Urothelium cell line (cell line): ENCODE data around the gene MARCHF6.
"Not testable (repeated sequence)": the region's sequence is repeated elsewhere in the genome, so short reads cannot be mapped to it uniquely, and the experiment has no call there.

Experiments
- DNase-seq: peaks from one replicate; pipeline ENCODE4 v3.0.0; 2011; ENCODE audit warnings: low spot score, mixed read lengths
- FAIRE-seq: peaks from 2 replicates; lab custom pipeline; 2011; peaks lifted over from hg19 to GRCh38; lab: Jason Lieb, UNC

MARCHF6 gene

DNA sequence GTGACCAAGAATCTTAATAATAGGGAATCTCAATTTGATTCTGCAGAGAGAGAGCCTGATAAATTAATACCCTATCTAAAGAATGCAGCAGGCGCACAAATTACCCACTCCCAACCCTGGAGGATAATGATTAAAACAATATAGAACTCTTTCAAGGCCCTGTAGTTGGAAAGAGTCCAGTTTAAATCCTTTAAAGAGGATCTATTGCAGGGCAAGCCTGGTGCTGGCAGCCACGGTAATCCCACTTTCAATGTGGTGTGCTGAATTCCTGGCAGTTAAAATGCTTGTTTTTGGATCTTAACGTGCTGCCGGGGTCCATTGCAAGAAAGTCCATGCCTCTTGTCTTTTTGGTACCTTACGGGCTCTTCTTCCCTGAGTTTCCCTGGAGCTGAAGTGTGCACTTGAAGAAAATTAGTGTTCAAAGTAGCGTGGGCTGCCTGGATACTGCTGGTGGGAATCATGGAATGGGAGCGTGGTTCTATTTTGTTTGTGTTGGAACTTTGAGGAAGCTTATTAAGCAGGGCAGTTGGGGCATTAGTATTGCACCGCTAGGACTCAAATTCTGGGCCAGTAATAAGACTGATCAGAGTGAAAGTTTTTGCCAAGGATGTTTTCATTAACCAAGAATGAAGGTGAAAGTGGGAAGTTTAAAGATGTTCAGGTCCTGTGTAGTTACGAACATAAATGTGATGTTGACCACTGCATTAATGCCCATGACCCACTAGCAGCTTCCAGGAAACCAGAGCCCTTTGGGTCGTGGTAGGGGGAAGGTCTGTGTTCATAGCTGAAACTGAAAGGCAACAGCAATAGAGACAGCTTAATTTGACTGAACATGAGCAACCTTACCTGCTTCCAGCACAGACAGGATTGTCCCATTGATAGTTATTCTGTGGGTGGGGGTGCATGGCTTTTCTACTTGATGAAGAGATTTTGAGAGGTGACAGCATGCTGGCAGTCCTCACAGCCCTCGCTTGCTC is 20.8 kb downstream of the MARCHF6 start:
- no peak for DNase-seq
- no peak for FAIRE-seq

DNA sequence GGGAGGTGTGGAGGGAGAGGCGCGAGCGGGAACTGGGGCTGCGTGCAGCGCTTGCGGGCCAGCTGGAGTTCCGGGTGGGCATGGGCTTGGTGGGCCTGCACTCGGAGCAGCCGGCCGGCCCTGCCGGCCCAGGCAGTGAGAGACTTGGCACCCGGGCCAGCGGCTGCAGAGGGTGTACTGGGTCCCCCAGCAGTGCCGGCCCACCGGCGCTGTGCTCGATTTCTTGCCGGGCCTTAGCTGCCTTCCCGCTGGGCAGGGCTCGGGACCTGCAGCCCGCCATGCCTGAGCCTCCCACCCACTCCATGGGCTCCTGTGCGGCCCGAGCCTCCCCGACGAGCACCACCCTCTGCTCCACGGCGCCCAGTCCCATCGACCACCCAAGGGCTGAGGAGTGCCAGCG is 21.7 kb downstream of the MARCHF6 start:
- FAIRE-seq, result not testable (repeated sequence)

DNA sequence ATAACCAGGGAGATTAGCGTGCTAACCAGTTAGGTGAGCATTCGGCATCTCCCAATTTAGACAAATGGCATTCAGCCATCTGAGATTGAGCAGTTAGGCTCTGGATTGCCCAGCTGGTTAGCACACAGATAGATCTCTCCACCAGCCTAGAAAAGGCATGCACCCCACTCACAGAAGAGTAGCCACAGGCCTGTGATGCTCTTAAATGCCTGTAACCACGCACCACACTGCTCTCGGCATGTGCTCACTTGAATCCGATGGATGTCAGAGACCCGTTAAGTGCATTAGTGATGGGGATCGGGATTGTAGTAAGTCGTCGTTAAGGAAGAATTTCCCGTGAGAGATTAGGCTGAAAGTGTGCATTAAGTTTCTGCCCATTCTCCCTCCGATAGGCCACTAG is 23.0 kb downstream of the MARCHF6 start:
- DNase-seq (no peak), FAIRE-seq (no peak)

More for the DNA sequence above, 21.7 kb downstream of the MARCHF6 start:
- not testable (repeated sequence) for DNase-seq

DNA sequence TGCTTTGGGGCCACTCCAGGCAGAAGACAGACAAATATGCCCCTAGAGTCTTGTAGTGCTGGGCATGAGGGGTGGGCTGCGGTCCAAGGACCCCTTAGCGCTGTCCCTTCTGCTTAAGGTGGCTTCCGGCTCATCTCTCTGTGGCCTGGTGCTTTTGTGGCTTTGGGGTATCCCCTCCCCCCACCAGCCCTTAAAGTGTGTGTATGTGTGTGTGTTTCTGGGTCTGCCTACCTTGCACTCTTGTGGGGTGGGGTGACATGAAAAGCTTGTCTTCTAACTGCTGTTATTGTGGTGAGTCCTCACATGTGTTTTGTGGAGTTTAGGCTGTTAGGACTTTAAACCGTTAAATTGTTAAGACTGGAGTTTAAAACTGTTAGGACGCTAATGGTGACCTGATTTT is 23.6 kb downstream of the MARCHF6 start:
- FAIRE-seq (no peak), DNase-seq (no peak)

DNA sequence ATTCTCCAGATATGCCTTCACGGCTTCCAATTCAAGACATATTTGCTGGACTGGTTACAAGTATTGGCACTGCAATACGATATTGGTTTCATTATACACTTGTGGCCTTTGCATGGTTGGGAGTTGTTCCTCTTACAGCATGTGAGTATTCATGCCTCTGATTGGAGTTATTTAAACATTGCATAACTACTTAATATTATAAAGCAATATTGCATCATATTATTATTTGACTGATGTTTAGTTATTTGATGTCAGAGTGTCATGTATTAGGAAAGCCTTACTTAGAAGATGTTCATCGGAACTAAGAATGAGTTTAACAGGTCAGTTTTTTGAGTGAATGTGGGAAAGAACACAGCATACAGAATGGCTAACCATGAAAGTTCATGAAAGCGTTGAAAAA is 28.3 kb downstream of the MARCHF6 start:
- DNase-seq (no peak), FAIRE-seq (no peak)

DNA sequence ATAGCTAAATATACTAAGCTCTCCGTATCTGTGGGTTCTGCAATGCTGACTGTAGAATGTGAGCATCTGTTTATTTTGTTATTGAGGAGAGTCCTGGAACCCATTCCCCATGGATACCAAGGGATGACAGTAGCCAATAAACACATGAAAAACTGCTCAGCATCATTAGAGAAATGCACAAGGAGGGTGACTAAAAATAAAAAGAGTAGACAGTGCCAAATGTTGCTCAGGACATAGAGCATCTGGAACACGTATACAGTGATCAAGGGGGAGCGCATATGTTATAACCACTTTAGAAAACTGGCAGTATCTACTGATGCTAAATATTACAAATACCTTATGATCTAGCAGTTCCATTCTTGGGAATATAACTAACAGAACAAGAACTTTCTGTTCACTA is 31.0 kb downstream of the MARCHF6 start:
- FAIRE-seq, result no peak
- no peak for DNase-seq

DNA sequence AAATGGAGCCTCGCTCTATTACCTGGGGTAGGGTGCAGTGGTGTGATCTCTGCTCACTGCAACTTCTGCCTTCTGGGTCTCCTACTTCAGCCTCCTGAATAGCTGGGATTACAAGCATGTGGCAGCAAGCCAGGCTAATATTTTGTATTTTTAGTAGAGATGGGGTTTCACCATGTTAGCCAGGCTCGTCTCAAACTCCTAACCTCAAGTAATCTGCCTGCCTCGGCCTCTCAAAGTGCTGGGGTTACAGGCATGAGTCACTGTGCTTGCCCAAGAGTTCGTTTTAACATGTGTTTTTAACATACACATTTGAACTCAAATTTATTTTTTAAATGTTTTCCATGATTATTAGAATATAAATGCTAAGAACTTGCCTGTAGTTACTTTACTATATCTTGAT is 34.2 kb downstream of the MARCHF6 start:
- DNase-seq (no peak), FAIRE-seq (no peak)

DNA sequence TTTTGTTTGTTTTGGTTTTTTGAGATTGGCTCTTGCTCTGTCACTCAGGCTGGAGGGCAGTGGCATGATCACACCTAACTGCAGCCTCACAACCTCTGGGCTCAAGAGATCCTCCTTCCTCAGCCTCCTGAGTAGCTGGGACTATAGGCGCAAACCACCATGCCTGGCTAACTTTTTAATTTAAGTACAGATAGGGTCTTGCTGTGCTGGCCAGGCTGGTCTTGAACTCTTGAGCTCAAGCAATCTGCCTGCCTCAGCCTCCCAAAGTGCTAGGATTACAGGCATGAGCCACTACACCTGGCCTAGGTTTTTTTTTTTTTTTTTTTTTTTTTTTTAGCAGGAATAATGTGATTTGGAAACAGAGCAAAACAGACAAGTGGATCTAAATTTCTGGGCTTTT is 37.6 kb downstream of the MARCHF6 start:
- FAIRE-seq, result no peak
- no peak for DNase-seq

DNA sequence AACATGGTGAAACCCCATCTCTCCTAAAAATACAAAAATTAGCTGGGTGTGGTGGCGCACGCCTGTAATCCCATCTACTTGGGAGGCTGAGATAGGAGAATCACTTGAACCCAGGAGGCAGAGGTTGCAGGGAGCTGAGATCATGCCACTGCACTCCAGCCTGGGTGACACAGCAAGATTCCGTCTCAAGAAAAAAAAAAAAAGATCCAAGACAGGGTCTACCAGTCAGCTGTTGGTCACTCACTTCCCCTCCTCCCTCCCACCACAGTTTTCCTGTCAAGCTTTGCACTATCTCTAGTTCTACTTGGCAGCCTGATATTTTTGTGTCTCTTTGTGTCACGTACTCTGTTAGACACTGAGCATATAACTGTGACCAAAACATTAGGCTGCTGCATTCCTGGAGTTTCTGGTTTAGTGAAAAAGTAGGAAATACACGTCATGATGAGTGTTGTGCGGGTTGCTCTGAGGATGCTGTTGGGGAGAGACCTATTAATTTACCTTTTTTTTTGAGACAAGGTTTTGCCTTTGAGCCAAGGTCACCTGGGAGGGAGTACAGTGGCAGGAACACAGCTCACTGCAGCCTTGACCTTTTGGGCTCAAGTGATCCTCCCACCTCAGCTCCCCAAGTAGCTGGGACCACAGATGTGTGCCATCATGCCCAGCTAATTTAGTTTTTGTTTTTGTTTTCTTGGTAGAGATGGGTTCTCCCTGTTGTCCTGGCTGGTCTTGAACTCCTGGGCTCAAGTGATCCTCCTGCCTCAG is 39.3 kb downstream of the MARCHF6 start:
- DNase-seq, result not testable (repeated sequence)

DNA sequence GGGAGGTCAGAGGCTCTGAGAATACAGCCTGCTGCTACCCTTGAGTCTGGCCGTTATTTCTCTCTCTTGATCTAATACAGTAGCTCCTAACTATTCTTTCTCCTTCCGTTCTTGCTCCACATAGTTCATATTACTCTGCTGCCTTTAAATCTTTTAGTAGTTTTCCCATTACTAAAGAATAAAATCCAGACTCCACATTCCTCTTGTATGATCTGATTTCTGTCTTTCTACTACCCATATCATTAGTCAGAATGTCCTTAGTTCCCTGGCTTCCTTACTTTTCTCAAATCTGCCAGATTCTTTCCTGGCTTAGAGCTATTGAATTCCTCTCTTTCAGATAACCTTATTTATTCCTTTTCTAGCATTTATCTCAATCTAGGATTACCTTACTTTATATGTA is 40.0 kb downstream of the MARCHF6 start:
- FAIRE-seq, result no peak
- DNase-seq, result no peak

More for the DNA sequence above, 39.3 kb downstream of the MARCHF6 start:
- FAIRE-seq, result not testable (repeated sequence)

DNA sequence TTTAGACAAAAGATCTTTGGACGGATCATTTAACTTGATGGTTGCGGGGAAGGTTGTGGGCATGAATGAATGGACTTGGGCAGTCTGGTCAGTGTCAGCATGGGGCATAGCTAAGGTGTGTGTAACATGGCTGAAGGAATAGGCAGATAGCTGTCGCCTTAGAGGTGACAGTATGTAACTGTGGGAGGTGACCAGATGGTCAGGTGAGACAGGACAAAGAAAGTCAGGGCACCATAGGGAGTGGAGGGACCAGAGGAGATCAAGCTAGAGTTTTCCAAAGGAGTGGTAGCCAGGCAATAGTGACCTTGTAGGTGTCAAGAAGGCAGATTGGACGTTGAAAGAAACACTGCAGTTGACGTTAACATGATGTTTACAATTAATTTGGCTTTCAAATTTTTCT is 43.1 kb downstream of the MARCHF6 start:
- DNase-seq (no peak), FAIRE-seq (no peak)

DNA sequence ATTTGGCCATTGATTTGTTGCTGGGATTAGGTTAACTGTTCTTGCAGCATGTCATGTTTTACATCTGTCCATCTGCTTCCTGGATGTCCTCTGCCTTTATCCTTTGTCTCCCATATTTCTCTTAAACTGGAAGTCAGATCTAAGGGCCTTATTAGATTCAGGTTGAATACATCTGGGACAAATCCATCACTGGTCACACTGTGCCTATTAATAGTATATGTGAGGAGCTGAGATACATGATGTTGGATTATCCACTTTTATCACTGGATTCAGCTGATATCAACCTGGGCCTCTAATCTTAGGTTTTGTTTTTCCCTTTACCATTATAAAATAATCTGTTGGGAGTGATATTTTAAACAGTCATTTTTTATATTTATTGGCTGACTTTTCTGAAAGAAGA is 46.3 kb downstream of the MARCHF6 start:
- DNase-seq, result no peak
- FAIRE-seq, result no peak

DNA sequence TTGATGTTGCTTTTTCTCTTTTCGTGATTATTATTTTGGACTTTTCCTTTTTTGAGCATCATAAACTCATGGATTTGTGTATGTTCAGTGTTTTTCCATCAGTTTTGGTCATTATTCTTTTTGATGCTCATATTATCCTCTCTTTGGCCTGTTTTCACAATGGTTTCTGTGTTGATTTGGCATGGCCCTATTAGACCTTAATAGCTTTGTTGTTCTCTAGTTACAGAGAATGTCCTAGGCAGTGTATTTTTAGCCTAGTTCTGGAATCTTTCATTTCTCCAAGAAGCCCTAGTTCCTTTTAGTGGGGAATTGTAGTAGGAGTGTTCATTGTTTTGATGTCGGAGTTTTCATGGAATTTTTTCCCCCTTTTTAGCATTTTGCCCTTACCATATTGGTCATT is 46.9 kb downstream of the MARCHF6 start:
- no peak for DNase-seq
- no peak for FAIRE-seq

DNA sequence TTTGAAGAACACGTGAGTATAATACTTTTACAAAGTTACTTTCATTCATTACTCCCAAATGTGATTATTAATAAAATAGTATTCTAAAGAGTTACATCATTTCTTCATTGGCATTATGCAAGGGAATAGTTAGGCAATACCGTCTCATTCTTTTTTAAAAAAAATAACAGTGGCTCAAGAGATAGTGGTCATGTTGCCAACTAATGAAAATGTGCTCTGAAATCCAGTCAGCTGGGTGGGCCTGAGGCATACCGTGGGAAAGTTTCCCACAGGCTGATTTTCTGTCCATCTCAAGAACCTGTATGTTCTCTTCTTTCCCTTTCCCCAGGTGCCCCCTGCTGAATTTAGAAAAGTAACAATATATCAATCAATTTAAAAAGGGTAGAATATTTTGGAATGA is 47.3 kb downstream of the MARCHF6 start:
- DNase-seq, result no peak
- FAIRE-seq, result no peak

DNA sequence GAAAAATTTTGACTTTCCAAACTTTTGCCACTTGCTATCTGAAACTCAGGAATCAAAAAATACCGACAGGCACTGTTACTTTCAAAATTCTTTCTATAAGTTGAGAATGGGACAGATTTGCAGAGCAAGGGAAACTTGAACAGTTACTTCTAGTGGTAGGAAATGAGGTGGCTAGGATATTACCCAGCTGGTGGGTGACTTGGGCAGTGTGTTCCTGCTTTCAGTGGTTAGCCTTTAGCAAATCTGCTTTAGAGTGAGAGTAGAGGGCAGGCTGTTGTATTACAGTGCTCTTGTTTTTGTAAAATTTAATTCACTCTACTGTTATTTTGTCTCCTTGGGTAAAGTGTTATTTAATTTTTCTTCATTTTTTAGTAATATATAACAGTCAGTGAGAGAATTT is 48.0 kb downstream of the MARCHF6 start:
- DNase-seq (no peak), FAIRE-seq (no peak)
